Measurements from ENCODE around the gene PDGFB. TPM values are rescaled to one million over a fixed set of nuclear protein-coding genes. Genes with fewer than 3 reads are reported as not detected.

The PDGFB gene
- total RNA-seq, 3 donors from 2014 or later (not counting 1 experiment from before 2014, with no cell fraction given), result 0.28 to 1.2 (median 0.31) TPM

GRCh38 chr22:39207141-39208012 is 37.4 kb downstream of the PDGFB start:
- Mint-ChIP-seq H3K9me3 (no peaks in the 10 kb centered on the region), H3K27me3 (ENCODE audit: low read depth in 2 of 2) (peaks cover under 1 to 12% of the 10 kb centered on the region in 2 donors), H3K4me3 (no peak overlapping the region), H3K4me1 (peaks cover 7 to 42% of the 10 kb centered on the region in 2 donors), H3K27ac (peak overlapping the region in 1 of 2 donors; percentile 80), H3K36me3 (no peaks in the 10 kb centered on the region)
- H3K9me3 ChIP-seq (ENCODE audit: control insufficient read depth, insufficient read depth, low read length), result no peaks in the 10 kb centered on the region
- H3K36me3 ChIP-seq (ENCODE audit: control insufficient read depth, insufficient read depth, low read length), result no peaks in the 10 kb centered on the region
- peaks cover 30% of the 10 kb centered on the region for H3K4me1 ChIP-seq (ENCODE audit: control insufficient read depth, insufficient read depth, low read length)
- TF ChIP-seq CTCF (IDR thresholded peaks at IDR 0.05), result no peak
- intact Hi-C loops (cut with micrococcal nuclease), result loop anchor here (5.0 kb wide), 2 partner anchors 35 to 40 kb away; no protein-coding TSS in a partner anchor
- DNase-seq (peak in 1 of 2 donors; percentile 22), ATAC-seq (no peak)
- no peak overlapping the region for H3K4me3 ChIP-seq (ENCODE audit: low read length)
- H3K27me3 ChIP-seq (ENCODE audit: control insufficient read depth, insufficient read depth, low read length), result no peaks in the 10 kb centered on the region
- H3K27ac ChIP-seq (ENCODE audit: low read length), result no peak overlapping the region
- WGBS (ENCODE audit: insufficient coverage), result 53% methylated on average over 15 of the region's 15 CpGs

GRCh38 chr22:39206491-39206890 is 38.3 kb downstream of the PDGFB start:
- peaks cover 7 to 42% of the 10 kb centered on the region in 2 donors for H3K4me1 Mint-ChIP-seq

GRCh38 chr22:39205344-39206021 is 39.3 kb downstream of the PDGFB start:
- peak overlapping the region; percentile 72 for H3K27ac ChIP-seq (ENCODE audit: low read length)
- WGBS (ENCODE audit: insufficient coverage), result 30% methylated on average over 7 of the region's 8 CpGs
- no peak for TF ChIP-seq CTCF (IDR thresholded peaks at IDR 0.05)
- Mint-ChIP-seq H3K27me3 (ENCODE audit: low read depth in 2 of 2) (peaks cover 0 to 15% of the 10 kb centered on the region in 2 donors), H3K4me3 (no peak overlapping the region), H3K9me3 (no peaks in the 10 kb centered on the region), H3K4me1 (peaks cover 7 to 42% of the 10 kb centered on the region in 2 donors), H3K36me3 (no peaks in the 10 kb centered on the region), H3K27ac (peak overlapping the region in 1 of 2 donors; percentile 91)
- no peaks in the 10 kb centered on the region for H3K36me3 ChIP-seq (ENCODE audit: control insufficient read depth, insufficient read depth, low read length)
- peaks cover 30% of the 10 kb centered on the region for H3K4me1 ChIP-seq (ENCODE audit: control insufficient read depth, insufficient read depth, low read length)
- no peak overlapping the region for H3K4me3 ChIP-seq (ENCODE audit: low read length)
- no peaks in the 10 kb centered on the region for H3K9me3 ChIP-seq (ENCODE audit: control insufficient read depth, insufficient read depth, low read length)
- H3K27me3 ChIP-seq (ENCODE audit: control insufficient read depth, insufficient read depth, low read length), result no peaks in the 10 kb centered on the region
- intact Hi-C loops (cut with micrococcal nuclease), result loop anchor here (5.0 kb wide), 2 partner anchors 33 to 42 kb away; no protein-coding TSS in a partner anchor
- peak; percentile 84 to 95 (median 85) for ATAC-seq
- peak; percentile 63 to 76 for DNase-seq

More at GRCh38 chr22:39206491-39206890, 38.3 kb downstream of the PDGFB start:
- ATAC-seq (no peak), DNase-seq (no peak)
- Mint-ChIP-seq H3K27me3 (ENCODE audit: low read depth in 2 of 2) (peaks cover 0 to 12% of the 10 kb centered on the region in 2 donors), H3K27ac (peak overlapping the region in 1 of 2 donors; percentile 91), H3K4me3 (peak overlapping the region; percentile 4), H3K9me3 (no peaks in the 10 kb centered on the region), H3K36me3 (no peaks in the 10 kb centered on the region)
- Histone ChIP-seq H3K27me3 (ENCODE audit: control insufficient read depth, insufficient read depth, low read length) (no peaks in the 10 kb centered on the region), H3K4me1 (ENCODE audit: control insufficient read depth, insufficient read depth, low read length) (peaks cover 30% of the 10 kb centered on the region), H3K27ac (ENCODE audit: low read length) (no peak overlapping the region), H3K4me3 (ENCODE audit: low read length) (no peak overlapping the region), H3K36me3 (ENCODE audit: control insufficient read depth, insufficient read depth, low read length) (no peaks in the 10 kb centered on the region), H3K9me3 (ENCODE audit: control insufficient read depth, insufficient read depth, low read length) (no peaks in the 10 kb centered on the region)
- no peak for TF ChIP-seq CTCF (IDR thresholded peaks at IDR 0.05)
- WGBS (ENCODE audit: insufficient coverage), result 93% methylated on average over 7 of the region's 7 CpGs
- intact Hi-C loops (cut with micrococcal nuclease), result loop anchor here (5.0 kb wide), 2 partner anchors 34 to 41 kb away; no protein-coding TSS in a partner anchor
